Measurements from ENCODE around the gene COL23A1.

The COL23A1 gene

GRCh38 chr5:178554311-178554710, 35.9 kb downstream of the COL23A1 start:
- DNase-seq (ENCODE audit: low read depth in 2 of 2): no peak

GRCh38 chr5:178553517-178553916, 36.7 kb downstream of the COL23A1 start:
- DNase-seq (ENCODE audit: low read depth in 2 of 2): no peak

DNA sequence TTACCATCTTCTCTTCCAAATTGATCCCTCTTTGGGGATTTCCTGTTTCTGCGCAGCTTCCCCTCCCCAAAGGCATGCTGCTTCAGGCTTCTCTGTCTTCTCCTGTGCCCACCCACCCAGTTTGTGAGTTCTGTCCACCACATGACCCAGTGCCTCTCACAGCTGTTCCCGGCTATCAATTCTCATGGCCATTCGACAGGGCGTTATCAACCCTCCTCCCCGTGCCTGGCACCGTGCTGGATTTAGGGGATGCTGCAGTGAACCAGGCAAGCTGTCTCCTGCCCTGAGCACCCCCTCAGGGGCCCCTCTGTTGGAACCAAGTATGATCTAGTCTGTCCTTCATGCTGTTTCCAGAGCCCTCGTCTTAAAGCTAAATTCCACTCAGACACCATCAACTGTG, 38.7 kb downstream of the COL23A1 start:
- no peak for DNase-seq (ENCODE audit: low read depth in 2 of 2)

GRCh38 chr5:178551059-178551458, 39.1 kb downstream of the COL23A1 start:
- no peak for DNase-seq (ENCODE audit: low read depth in 2 of 2)

- no peak for DNase-seq (ENCODE audit: low read depth in 2 of 2)
These were observed 41.4 kb downstream of the COL23A1 start for GRCh38 chr5:178548746-178549145.

GRCh38 chr5:178547753-178548415, 42.3 kb downstream of the COL23A1 start:
- DNase-seq (ENCODE audit: low read depth in 2 of 2): no peak

- no peak for DNase-seq (ENCODE audit: low read depth in 2 of 2)
These were observed 43.0 kb downstream of the COL23A1 start for GRCh38 chr5:178547052-178547666.

DNA sequence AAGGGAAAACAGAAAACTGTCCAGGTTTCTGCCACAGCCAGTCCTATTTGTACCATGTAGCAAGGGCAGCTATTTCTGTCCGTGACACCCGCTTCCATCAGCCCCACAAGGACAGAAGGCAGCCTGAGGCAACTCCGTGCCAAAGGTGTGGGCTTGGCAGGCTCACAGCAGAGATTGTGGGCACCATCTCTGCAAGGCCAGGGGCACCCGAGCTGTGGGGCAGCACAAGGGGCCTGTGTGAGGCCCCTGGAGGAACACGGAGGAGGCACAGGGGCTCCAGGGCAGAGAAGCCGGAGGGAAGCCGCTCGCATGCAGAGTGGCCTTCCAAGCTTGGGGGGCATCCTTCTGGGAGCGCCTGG, 43.5 kb downstream of the COL23A1 start:
- no peak for DNase-seq (ENCODE audit: low read depth in 2 of 2)

DNA sequence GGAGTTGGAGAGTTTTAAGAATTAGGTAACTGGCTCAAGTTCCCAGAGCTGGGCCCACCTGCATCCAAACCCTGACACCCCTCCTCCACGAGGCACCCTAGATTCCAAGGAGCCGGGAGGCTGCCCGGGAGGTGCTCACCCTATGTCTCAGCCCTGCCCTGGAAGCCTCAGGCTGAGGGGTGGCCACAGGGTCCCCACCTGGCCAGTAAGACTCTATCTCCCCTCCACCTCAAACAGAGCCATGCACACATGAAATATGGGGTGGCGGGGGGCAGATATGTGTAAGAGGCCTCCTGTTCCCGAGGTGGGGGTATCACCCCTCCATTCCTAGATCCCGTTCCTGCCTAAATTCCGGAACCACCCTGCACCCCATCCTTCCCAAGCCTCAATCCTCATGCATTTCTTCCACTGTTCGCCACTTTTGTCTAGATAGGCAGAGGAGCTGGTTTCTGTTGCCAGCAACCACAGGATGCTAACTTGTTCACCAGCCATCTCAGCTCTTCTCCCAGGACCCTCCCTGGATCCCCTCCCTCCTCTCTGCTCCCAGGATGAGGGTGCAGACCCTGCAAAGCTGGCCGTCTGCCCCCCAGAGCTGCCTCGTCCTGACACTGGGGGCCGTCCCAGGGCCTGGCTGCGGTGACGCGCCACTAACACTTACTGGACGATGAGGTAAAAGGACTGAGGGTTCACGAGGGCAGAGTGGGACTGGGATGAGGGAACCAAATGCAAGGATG, 44.1 kb downstream of the COL23A1 start:
- no peak for DNase-seq (ENCODE audit: low read depth in 2 of 2)

DNA sequence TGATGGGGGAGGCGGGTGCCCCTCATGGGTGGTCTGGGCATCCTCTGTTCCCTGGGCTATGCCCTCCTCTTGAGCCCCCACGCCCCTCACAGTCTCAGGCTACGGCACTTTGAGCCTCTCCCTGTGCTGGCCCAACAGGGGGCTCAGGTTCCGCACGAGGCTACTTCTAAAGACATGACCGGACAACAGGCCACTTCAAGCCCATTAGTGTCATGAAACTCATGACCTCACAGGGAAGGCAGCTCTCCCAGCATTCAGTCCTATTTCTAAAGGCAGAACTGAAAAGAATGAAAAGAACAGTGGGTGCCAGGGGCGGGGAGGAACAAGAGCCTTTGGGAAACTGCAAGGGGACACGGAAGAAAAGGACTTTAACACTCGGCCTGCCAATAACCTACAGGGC, 45.0 kb downstream of the COL23A1 start:
- no peak for DNase-seq (ENCODE audit: low read depth in 2 of 2)

- DNase-seq (ENCODE audit: low read depth in 2 of 2): no peak
These were observed 45.9 kb downstream of the COL23A1 start for GRCh38 chr5:178544166-178544834.

DNA sequence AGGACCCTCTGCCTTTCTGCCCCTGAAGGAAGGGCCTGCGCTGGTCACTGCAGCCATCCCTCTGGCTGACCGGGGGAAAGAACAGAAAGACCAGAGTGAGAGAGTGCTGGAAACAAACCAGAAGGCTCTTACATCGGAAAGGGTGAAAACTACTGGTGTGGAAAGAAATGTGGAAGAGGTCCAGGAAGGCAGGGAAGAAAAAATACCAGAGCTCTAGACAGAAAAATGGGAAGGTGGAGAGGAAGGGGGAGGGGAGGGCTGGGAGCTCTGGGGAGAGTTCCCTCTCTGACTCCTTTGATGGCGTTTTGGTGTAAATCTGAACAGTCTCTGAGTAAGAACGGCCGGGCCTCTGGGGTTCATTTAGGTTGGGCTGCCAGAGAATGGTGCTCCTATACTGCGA, 47.7 kb downstream of the COL23A1 start:
- no peak for DNase-seq (ENCODE audit: low read depth in 2 of 2)

- DNase-seq (ENCODE audit: low read depth in 2 of 2): no peak
These were observed 49.7 kb downstream of the COL23A1 start for GRCh38 chr5:178540526-178540925.

- DNase-seq (ENCODE audit: low read depth in 2 of 2): no peak
These were observed 51.4 kb downstream of the COL23A1 start for GRCh38 chr5:178538741-178539229.

GRCh38 chr5:178537467-178538371, 52.5 kb downstream of the COL23A1 start:
- DNase-seq (ENCODE audit: low read depth in 2 of 2): no peak

DNA sequence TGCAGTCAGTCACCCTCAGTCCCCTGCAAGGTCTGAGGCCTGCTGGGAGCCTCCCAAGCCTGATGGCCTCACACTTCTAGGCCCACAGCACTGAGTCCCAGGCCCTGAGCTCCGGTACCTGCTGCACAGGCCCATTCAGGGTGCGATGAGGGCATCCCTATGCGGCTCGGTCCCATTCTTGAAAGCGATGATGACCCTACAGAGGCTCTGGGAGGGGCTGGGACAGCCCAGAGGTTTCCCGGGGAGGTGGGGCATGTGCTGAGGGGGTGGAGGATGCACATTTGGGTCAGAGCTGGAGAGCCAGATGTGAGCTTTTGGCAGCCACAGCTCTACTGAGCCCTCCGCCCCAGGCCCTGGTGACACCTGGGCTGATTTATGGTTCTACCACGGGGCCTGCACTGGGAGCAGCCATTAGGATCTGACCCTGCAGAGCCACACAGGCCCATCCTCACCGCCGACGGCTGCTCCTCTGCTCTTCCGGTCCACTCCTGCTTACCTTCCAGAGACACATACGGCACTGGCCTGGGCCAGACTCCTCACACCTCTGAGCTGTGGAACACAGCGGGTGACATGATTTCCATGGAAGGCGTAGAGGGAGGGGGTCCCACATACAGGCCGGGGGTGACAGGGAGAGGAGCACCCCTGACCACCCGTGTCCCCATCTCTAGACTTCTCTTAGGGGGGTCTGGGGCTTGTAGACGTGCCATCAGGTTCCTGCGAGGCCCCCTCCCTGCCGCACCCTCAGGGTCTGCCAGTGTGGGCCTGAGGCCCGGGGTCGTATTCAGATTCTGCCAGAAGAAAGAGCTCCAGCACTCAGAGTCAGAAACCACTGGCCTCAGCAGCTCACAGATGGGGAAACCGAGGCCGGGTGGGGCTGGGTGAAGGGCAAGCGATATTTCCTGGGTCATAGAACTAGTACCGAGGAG, 53.4 kb downstream of the COL23A1 start:
- DNase-seq (ENCODE audit: low read depth in 2 of 2): no peak

- DNase-seq (ENCODE audit: low read depth in 2 of 2): no peak
These were observed 54.7 kb downstream of the COL23A1 start for GRCh38 chr5:178535299-178536175.

GRCh38 chr5:178533136-178533535, 57.1 kb downstream of the COL23A1 start:
- no peak for DNase-seq (ENCODE audit: low read depth in 2 of 2)

DNA sequence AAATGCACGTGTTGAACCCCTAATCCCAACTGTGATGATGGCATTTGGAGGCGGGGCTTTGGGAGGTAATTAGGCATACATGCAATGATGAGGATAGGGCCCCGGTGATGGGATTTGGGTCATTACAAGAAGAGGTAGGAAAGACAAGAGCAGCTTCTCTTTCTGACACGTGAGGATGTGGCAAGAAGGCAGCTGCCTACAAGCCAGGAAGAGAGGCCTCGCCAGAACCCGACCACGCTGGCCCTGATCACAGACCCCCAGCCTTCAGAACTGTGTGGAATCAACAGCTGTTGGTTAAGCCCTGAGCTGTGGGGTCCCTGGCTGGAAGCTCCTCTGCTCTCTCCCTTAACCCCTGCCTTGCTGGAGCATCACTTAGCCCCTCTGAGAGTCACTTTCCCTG, 57.5 kb downstream of the COL23A1 start:
- DNase-seq (ENCODE audit: low read depth in 2 of 2): no peak

Data from stimulated activated CD8-positive, alpha-beta memory T cell treated with anti-CD3 and anti-CD28 coated beads, Interleukin-15, amount 100 ng/mL, for 4 hours (primary cell).